ENCODE measurements around the gene IL22RA1. TPM values are rescaled to one million over a fixed set of nuclear protein-coding genes. Genes with fewer than 3 reads are reported as not detected.

Gene IL22RA1
- total RNA-seq (2014; rRNA removed) (1.2 TPM in 2 replicates), Bru-seq, nascent RNA (percentile 27 among the genes with signal in this experiment), BruChase-seq, experiment 1, labeled RNA remaining after a 6-hour chase (percentile 19 among the genes with signal in this experiment), BruChase-seq, experiment 2, labeled RNA remaining after a 2-hour chase (percentile 17 among the genes with signal in this experiment)
- long read RNA-seq, partial matches to known transcripts: 0 of 2 reads
- long read RNA-seq, other reads (novel, unspliced or antisense): 2 of 2 reads

GRCh38 chr1:24142546-24143534 lies at the start of gene IL22RA1:
Gene IL22RA1 (minus strand): TSS chr1:24143140. CDS start chr1:24143082, 58 bp downstream.
- Histone ChIP-seq H2AFZ (ENCODE audit: low read length) (peak within 1 kb of the TSS; percentile 98), H3K27ac (ENCODE audit: low read length) (no peak within 1 kb of the TSS)

GRCh38 chr1:24191860-24192259 lies 48.9 kb upstream of the IL22RA1 start:
- TF ChIP-seq EZH2 (IDR thresholded peaks at IDR 0.05; ENCODE audit: low read length, unreplicated experiment) (no peak), EZH2phosphoT487 (IDR thresholded peaks at IDR 0.05; ENCODE audit: borderline replicate concordance, low read length) (no peak), CTCF (conservative IDR thresholded peaks at IDR 0.05; ENCODE audit: low read depth, low read length) (no peak)
- peaks cover 52% of the 10 kb centered on the region for H3K4me1 ChIP-seq (ENCODE audit: insufficient read depth, low read length)
- no TSS peak for BruUV-seq (replicated peaks)
- H3K4me3 ChIP-seq (ENCODE audit: low read length): no peak overlapping the region
- no peaks in the 10 kb centered on the region for H3K27me3 ChIP-seq (ENCODE audit: low read length)
- peak overlapping the region; percentile 63 for H3K9ac ChIP-seq (ENCODE audit: low read length)
- ATAC-seq (peak; percentile 68), DNase-seq (peak; percentile 88)
- POLR2A ChIA-PET (ENCODE audit: unreplicated experiment): interaction anchor here (0.7 kb wide), 1 partner anchor 202 kb away, joined by 3 read pairs; no protein-coding TSS in a partner anchor
- H3K4me2 ChIP-seq (ENCODE audit: low read length): peak overlapping the region; percentile 61; the same call in 1 of the 2 replicates
- no peaks in the 10 kb centered on the region for H3F3A ChIP-seq (ENCODE audit: low read length, unreplicated experiment)
- CTCF ChIA-PET: no interaction called here
- H4K20me1 ChIP-seq (ENCODE audit: low read length): no peaks in the 10 kb centered on the region
- intact Hi-C loops (cut with micrococcal nuclease): no loop called here
- H3K79me2 ChIP-seq (ENCODE audit: low read length): peaks cover under 1% of the 10 kb centered on the region; the same call in 1 of the 2 replicates
- H3K9me2 ChIP-seq (replicated peaks; ENCODE audit: low read length): no peaks in the 10 kb centered on the region
- H2AFZ ChIP-seq (ENCODE audit: low read length): peak overlapping the region; percentile 49; the same call in 1 of the 2 replicates
- no peaks in the 10 kb centered on the region for H3K9me3 ChIP-seq (ENCODE audit: low read length)
- H3K27ac ChIP-seq (ENCODE audit: low read length): peak overlapping the region; percentile 91
- no peaks in the 10 kb centered on the region for H3K36me3 ChIP-seq (ENCODE audit: low read depth, low read length)

More at GRCh38 chr1:24142546-24143534, at the start of gene IL22RA1:
- H3K4me3 ChIP-seq (ENCODE audit: low read length): peak within 1 kb of the TSS; percentile 90
- no peaks in the 10 kb centered on the region for H3K27me3 ChIP-seq (ENCODE audit: low read length)
- H3K4me1 ChIP-seq (ENCODE audit: insufficient read depth, low read length): peaks cover 11% of the 10 kb centered on the region; the same call in 1 of the 2 replicates
- H3K9me2 ChIP-seq (replicated peaks; ENCODE audit: low read length): no peaks in the 10 kb centered on the region
- no peaks in the 10 kb centered on the region for H3K9me3 ChIP-seq (ENCODE audit: low read length)
- intact Hi-C loops (cut with micrococcal nuclease): no loop called here
- H3K79me2 ChIP-seq (ENCODE audit: low read length): no peaks in the 10 kb centered on the region
- POLR2A ChIA-PET (ENCODE audit: unreplicated experiment): interaction anchor here (0.7 kb wide), 1 partner anchor 9 kb away, joined by 4 read pairs; no protein-coding TSS in a partner anchor
- H3K9ac ChIP-seq (ENCODE audit: low read length): peak within 1 kb of the TSS; percentile 62
- DNase-seq: peak; percentile 67
- no peaks in the 10 kb centered on the region for H4K20me1 ChIP-seq (ENCODE audit: low read length)
- BruUV-seq (replicated peaks): TSS peak; percentile 24
- no peaks in the 10 kb centered on the region for H3F3A ChIP-seq (ENCODE audit: low read length, unreplicated experiment)
- TF ChIP-seq CTCF (conservative IDR thresholded peaks at IDR 0.05; ENCODE audit: low read depth, low read length) (no peak), EZH2 (IDR thresholded peaks at IDR 0.05; ENCODE audit: low read length, unreplicated experiment) (no peak), EZH2phosphoT487 (IDR thresholded peaks at IDR 0.05; ENCODE audit: borderline replicate concordance, low read length) (no peak)
- H3K4me2 ChIP-seq (ENCODE audit: low read length): peak within 1 kb of the TSS; percentile 100
- no peaks in the 10 kb centered on the region for H3K36me3 ChIP-seq (ENCODE audit: low read depth, low read length)
- CTCF ChIA-PET: interaction anchor here (0.6 kb wide), 1 partner anchor 425 kb away, joined by 3 read pairs; no protein-coding TSS in a partner anchor
- ATAC-seq: peak; percentile 85

Measured in PC-3 (cell line).